GM18499 (cell line): ENCODE data around the gene CEP76.

Experiments used
- ATAC-seq: cut with Tn5 transposase; IDR thresholded peaks from one replicate; pipeline ENCODE4 v1.9.1; 2021; ENCODE audit warnings: moderate number of reproducible peaks; ENCODE audit not compliant: insufficient read depth, unreplicated experiment

Gene CEP76

GRCh38 chr18:12711446-12711845 lies 8.9 kb upstream of the CEP76 start:
- ATAC-seq: no peak

DNA sequence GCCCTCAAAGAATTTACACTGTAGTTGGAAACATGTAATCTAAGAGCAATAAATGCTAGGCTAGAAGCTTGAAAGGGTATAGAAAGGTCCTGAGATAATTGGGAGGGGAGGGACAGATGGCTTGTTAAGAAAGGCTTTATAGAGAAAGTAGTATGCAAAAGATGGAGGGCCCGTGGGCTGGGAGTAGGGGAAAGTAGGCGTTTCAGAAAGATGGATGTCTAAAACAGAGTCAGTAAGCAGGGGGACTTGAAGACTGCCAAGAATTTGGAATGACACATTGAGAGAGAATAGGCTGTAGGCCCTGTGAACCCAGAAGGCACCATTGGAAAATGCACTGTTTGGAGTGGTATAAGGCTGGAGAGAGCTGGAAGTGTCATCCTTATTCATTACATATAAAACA lies 1.1 kb upstream of the CEP76 start:
- no peak for ATAC-seq

DNA sequence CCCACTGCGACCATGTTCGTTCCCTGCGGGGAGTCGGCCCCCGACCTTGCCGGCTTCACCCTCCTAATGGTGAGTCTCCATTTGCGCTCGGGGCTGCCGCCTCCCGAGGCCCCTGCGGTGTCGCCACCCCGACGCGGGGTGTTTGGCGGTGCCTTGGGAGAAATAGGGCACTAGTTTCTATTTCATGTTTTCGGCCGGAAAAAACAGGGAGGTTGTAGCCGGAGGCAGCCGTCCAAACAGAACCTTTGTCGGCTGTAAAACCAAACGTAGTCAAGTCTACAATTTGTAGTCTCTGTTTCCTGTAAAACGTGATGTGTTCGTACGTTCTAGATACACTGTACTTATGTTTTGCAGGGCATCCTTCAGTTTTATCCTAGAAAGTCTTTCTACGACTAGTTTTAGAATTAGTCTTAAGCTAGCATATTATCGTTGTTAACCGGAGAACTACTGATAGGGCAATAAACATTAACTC lies 609 bp upstream of the CEP76 start:
- no peak for ATAC-seq

GRCh38 chr18:12701161-12701560 lies 1.4 kb downstream of the CEP76 start:
- no peak for ATAC-seq

DNA sequence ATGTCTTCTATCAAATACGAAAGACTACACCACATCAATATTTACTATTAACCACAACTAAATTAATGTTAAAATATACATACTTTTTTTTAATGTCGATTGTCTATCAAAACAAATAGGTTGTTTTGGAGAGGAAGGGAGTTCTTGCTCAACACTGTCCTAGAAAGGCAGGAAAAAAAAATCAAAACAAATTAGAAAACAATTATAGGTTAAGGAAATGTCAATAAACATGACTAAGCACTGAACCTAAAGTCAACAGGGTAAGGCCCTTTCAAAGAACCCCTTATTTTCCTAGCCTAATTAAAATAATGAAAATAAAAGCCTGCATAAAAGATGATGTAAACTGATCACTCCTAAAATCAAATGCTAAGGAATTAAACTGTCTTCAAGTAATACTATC lies 2.8 kb downstream of the CEP76 start:
- ATAC-seq: no peak

GRCh38 chr18:12694032-12694431 lies 8.5 kb downstream of the CEP76 start:
- ATAC-seq: no peak

- no peak for ATAC-seq
Observed at GRCh38 chr18:12692206-12692605, 10.3 kb downstream of the CEP76 start.

GRCh38 chr18:12689256-12689850 lies 13.2 kb downstream of the CEP76 start:
- ATAC-seq: no peak

DNA sequence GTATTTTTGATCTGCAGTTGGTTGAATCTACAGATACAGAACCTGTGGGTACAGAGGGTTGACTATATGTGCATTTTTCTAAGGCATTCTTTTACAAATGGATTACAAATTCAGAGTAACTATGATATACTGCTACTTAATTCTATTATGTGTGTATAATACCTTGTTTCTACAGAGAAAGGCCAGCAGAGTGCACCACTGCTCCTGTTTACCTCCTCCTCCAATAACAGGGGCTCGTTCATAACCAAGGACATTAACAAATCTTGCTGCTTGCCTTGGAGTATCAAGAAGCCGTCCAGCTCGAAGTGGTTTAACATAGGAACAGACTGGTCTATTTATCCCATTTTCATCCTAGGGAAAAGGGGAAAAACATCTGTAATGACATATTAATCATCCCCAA lies 16.4 kb downstream of the CEP76 start:
- no peak for ATAC-seq

DNA sequence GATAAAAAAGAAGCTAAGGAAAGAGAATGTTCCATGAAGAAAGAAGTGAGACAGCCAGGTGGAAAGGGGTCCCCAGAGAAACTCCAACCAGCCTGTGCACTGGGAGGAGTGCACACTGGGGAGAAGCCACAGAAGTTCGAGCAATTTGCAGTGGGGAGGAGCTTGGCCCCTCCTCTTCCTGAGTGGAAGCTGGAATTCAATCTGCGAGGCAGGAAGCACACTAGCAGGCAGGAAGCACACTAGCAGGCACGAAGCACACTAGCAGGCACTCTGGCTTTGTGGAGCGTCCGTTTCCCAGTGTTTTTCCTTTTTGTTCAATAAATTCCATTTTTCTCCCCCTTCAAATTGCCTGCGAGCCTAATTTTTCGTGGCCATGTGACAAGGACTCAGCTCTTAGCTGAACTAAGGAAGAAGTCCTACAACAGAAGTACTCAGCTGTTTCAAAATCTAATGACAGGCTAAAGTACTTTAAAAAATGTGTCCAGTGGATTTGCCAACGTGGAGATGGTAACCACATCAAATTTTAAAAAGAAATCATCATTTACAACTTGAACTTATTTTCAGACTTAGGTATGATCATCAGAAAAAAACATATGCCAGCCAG lies 23.2 kb downstream of the CEP76 start:
- no peak for ATAC-seq

DNA sequence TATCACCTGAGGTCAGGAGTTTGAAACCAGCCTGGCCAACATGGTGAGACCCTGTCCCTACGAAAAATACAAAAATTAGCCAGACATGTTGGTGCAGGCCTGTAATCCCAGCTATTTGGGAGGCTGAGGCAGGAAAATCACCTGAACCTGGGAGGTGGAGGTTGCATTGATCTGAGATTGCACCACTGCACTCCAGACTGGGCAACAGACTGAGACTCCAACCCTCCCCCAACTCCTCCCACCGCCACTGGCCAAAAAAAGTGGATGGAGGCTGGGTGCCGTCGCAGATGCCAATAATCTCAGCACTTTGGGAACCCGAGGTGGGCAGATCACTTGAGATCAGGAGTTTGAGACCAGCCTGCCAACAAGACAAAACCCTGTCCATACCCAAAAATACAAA lies 34.5 kb downstream of the CEP76 start:
- no peak for ATAC-seq

DNA sequence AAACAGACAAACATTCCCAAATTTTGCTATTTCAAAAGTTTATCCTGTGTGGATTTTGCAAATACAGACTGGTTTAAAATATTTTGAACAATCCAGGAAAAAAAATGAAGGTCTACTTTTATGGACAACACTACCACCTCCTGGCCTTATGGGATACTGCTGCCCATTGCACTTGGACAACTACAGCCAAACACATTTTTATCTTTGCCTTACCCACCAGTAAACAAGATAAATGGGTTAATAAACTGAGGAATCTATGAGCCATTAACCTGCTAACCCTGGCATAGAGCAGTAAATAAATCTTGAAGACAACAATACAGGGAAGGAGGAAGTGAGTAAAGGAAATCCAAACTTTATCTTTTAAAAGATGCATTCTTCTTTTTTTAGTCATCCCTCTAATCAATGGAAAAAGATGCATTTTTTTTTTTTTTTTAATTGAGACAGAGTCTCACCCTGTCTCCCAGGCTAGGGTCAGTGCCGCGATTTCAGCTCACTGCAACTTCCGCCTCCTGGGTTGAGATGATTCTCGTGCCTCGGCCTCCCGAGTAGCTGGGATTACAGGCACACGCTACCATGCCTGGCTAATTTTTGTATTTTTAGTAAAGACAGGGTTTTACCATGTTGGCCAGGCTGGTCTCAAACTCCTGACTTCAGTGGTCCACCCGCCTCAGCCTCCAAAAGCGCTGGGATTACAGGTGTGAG lies 42.5 kb downstream of the CEP76 start:
- no peak for ATAC-seq

- ATAC-seq: no peak
Observed at GRCh38 chr18:12658426-12659138, 43.9 kb downstream of the CEP76 start.

DNA sequence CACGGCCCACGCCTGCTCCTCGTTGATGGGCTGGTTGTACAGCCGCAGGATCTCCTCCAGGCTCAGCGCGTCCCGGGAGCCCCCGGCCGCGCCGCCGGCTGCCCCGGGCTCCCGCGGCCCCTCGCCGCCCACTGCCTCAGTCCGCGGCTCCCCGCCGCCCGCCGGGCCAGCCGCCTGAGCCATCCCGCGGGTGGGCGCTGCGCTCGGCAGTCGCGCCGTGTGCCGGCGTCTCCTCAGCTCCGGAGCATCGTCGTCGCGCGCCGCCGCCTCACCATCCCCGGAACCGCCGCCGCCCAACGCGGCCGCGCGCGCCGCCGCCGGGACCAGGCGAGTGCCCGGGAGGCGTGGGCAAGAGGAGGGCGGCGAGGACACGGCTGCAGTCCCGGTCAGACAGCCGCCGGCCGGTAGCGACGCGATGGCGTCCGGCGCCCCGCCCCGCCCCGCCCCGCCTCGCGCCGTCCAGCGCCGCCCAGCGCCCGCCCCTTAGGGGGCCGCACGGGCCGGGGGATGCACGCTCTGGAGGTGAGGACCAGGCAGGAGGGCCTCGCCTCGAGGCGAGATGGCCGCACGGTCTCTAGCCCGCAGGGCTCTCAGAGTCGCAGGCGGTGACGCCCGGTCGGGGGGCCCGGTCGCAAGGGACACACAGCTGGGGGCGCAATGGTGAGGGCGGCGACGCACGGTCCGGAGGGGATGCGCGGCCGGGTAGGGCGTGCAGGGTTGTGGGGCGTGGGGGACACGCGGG lies 44.7 kb downstream of the CEP76 start, which contains the start of gene SPIRE1:
Gene SPIRE1, minus strand, starts transcription at position 424 of the 742 bp plus-strand sequence. Its CDS starts 241 bp downstream, at position 183.
- no peak for ATAC-seq

GRCh38 chr18:12656938-12657683 lies 45.4 kb downstream of the CEP76 start:
- no peak for ATAC-seq

GRCh38 chr18:12656605-12656937 lies 46.0 kb downstream of the CEP76 start:
- no peak for ATAC-seq

GRCh38 chr18:12654971-12655370 lies 47.6 kb downstream of the CEP76 start:
- no peak for ATAC-seq

DNA sequence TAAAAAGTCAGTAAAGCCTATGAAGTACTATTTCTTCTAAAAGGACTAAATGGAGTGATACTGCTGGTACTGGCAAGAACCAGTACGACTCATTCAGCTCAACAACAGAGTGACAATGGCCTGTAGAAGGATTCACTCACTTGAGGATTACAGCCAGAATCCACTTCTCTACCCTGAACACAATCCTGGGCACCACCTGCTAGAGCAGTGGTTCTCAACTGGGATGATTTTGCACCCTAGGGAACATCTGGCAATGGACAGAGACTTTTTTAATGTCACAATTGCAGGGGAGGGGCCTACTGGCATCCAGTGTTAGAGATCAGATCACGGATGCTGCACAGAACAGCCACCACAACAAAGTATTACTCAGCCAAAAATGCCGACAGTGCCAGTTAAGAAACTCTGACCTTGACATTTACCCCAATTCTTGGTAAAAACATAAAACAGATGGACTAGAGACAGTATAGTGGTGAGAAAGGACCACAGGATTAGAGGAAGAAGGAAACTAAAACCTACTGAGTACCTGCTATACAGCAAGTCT lies 49.6 kb downstream of the CEP76 start:
- no peak for ATAC-seq

DNA sequence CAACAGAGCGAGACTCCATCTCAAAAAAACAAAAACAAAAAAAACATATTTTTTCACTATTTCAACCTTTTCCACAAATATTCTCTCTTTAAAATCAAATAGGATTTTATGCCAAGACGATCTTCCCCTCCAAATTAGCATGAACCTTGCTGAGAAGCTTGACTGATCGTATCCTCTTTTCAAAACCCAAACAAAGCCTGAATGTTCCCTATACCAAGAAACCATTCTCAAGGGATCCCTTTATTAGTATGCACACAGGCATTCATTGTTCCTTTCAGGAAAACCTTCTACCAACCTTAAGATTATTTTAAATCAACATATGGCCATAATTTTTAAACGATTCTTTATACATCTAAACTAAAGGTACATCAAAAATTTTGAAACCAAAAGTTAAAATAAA lies 50.9 kb downstream of the CEP76 start:
- ATAC-seq: no peak
